ENCODE data around the gene ELAVL3. TPM values are rescaled to one million over a fixed set of nuclear protein-coding genes. Genes with fewer than 3 reads are reported as not detected.

Gene ELAVL3
- total and polyA plus RNA-seq, 2 of the 4 experiments (the other 2 are of a cell fraction) = not detected

DNA sequence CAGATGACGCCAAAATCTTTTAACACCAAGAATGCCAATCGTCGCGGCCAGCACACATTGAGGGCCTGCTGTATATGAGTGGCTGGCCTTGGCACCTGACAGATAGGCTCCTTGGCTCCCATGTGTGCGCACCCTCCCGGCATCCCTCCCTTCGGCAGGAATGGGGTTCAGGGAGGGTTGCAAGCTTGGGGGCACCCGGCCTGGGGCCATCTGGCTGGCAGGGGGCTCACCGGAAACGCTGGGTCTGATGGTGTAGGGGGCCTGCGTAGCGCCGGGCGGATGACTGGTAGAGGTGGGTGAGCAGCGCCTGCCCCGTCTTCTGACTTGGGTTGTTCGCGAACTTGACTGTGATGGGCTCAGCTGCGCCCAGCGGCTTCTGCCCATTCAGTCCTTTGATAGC, 23.0 kb downstream of the ELAVL3 start:
- in situ Hi-C loops (cut with MboI; ENCODE audit: low sequenced_read_pairs) (no loop called here), intact Hi-C loops (cut with micrococcal nuclease) (no loop called here), dilution Hi-C loops (cut with HindIII; ENCODE audit: low sequenced_read_pairs, unreplicated experiment) (no loop called here)
- Histone ChIP-seq H3K56ac (ENCODE audit: extremely low read depth, insufficient read depth, low read length) (no peak overlapping the region), H3K9me3 (ENCODE audit: control insufficient read depth, insufficient read depth, low read length) (no peaks in the 10 kb centered on the region), H2BK20ac (ENCODE audit: low read depth, low read length) (no peak overlapping the region), H2AK9ac (replicated peaks; ENCODE audit: low read depth, low read length, poor library complexity) (no peak overlapping the region), H3K9me1 (ENCODE audit: insufficient read depth, low read length) (no peaks in the 10 kb centered on the region), H4K20me1 (ENCODE audit: insufficient read depth, low read length) (no peaks in the 10 kb centered on the region), H2AFZ (replicated peaks; ENCODE audit: low read length, poor library complexity) (no peak overlapping the region), H2BK5ac (ENCODE audit: low read depth, low read length, poor library complexity, severe bottlenecking) (no peak overlapping the region), H3K14ac (replicated peaks; ENCODE audit: low read depth, low read length) (no peak overlapping the region), H2BK120ac (ENCODE audit: low read depth, low read length) (no peak overlapping the region), H4K91ac (ENCODE audit: insufficient read depth, low read depth, low read length) (no peak overlapping the region), H3K4ac (ENCODE audit: low read depth, low read length) (no peak overlapping the region), H3K4me3 (ENCODE audit: insufficient read depth, low read depth, low read length) (no peak overlapping the region), H4K5ac (ENCODE audit: low read depth, low read length) (no peak overlapping the region), H3K36me3 (ENCODE audit: control insufficient read depth, insufficient read depth, low read length) (no peaks in the 10 kb centered on the region), H3K18ac (ENCODE audit: low read depth, low read length) (no peak overlapping the region), H2AK5ac (ENCODE audit: low read depth, low read length) (no peak overlapping the region), H3K4me2 (ENCODE audit: low read depth, low read length) (no peak overlapping the region), H3K27me3 (ENCODE audit: control insufficient read depth, insufficient read depth, low read length) (no peaks in the 10 kb centered on the region; the same call in 1 of the 2 replicates), H3K9ac (ENCODE audit: low read depth, low read length) (no peak overlapping the region), H3K79me1 (ENCODE audit: low read depth in 1 of 2, low read length in 2 of 2) (no peaks in the 10 kb centered on the region), H3K27ac (ENCODE audit: insufficient read depth, low read length) (no peak overlapping the region), H4K8ac (ENCODE audit: low read depth in 2 of 2, low read length in 2 of 2) (no peak overlapping the region), H2BK15ac (ENCODE audit: low read depth, low read length) (no peak overlapping the region), H3K23ac (ENCODE audit: low read depth, low read length) (no peak overlapping the region), H3K4me1 (ENCODE audit: control insufficient read depth, insufficient read depth, low read length) (no peaks in the 10 kb centered on the region)
- no peak for TF ChIP-seq POLR2A (IDR thresholded peaks at IDR 0.05; ENCODE audit: low read depth, low read length)
- TF ChIP-seq MAZ (IDR thresholded peaks at IDR 0.05; ENCODE audit: borderline replicate concordance, low read depth, low read length) = no peak
- TF ChIP-seq BHLHE40 (IDR thresholded peaks at IDR 0.05; ENCODE audit: low read depth, low read length) = no peak
- TF ChIP-seq CEBPB (IDR thresholded peaks at IDR 0.05; ENCODE audit: low read depth, low read length) = no peak
- no peak for TF ChIP-seq RCOR1 (IDR thresholded peaks at IDR 0.05; ENCODE audit: insufficient replicate concordance, low read length)
- TF ChIP-seq, protein P1, sequence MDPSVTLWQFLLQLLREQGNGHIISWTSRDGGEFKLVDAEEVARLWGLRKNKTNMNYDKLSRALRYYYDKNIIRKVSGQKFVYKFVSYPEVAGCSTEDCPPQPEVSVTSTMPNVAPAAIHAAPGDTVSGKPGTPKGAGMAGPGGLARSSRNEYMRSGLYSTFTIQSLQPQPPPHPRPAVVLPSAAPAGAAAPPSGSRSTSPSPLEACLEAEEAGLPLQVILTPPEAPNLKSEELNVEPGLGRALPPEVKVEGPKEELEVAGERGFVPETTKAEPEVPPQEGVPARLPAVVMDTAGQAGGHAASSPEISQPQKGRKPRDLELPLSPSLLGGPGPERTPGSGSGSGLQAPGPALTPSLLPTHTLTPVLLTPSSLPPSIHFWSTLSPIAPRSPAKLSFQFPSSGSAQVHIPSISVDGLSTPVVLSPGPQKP (IDR thresholded peaks at IDR 0.05; ENCODE audit: borderline replicate concordance, low read depth, low read length) = no peak
- no peak for TF ChIP-seq MXI1 (IDR thresholded peaks at IDR 0.05; ENCODE audit: borderline replicate concordance, low read depth, low read length)
- no peak for TF ChIP-seq MAFK (IDR thresholded peaks at IDR 0.05; ENCODE audit: low read depth, low read length)
- TF ChIP-seq, protein P2, sequence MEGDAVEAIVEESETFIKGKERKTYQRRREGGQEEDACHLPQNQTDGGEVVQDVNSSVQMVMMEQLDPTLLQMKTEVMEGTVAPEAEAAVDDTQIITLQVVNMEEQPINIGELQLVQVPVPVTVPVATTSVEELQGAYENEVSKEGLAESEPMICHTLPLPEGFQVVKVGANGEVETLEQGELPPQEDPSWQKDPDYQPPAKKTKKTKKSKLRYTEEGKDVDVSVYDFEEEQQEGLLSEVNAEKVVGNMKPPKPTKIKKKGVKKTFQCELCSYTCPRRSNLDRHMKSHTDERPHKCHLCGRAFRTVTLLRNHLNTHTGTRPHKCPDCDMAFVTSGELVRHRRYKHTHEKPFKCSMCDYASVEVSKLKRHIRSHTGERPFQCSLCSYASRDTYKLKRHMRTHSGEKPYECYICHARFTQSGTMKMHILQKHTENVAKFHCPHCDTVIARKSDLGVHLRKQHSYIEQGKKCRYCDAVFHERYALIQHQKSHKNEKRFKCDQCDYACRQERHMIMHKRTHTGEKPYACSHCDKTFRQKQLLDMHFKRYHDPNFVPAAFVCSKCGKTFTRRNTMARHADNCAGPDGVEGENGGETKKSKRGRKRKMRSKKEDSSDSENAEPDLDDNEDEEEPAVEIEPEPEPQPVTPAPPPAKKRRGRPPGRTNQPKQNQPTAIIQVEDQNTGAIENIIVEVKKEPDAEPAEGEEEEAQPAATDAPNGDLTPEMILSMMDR (conservative IDR thresholded peaks at IDR 0.05; ENCODE audit: low read depth, low read length) = no peak
- no peak for TF ChIP-seq CHD1 (IDR thresholded peaks at IDR 0.05; ENCODE audit: low read depth, low read length)
- no peak for TF ChIP-seq RAD21 (IDR thresholded peaks at IDR 0.05; ENCODE audit: low read length)
- TF ChIP-seq NFE2L2 (IDR thresholded peaks at IDR 0.05; ENCODE audit: low read depth, low read length) = no peak
- no peak for TF ChIP-seq RFX5 (IDR thresholded peaks at IDR 0.05; ENCODE audit: low read depth, low read length)
- TF ChIP-seq, protein P3, sequence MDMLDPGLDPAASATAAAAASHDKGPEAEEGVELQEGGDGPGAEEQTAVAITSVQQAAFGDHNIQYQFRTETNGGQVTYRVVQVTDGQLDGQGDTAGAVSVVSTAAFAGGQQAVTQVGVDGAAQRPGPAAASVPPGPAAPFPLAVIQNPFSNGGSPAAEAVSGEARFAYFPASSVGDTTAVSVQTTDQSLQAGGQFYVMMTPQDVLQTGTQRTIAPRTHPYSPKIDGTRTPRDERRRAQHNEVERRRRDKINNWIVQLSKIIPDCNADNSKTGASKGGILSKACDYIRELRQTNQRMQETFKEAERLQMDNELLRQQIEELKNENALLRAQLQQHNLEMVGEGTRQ (IDR thresholded peaks at IDR 0.05; ENCODE audit: low read depth, low read length) = no peak
- no peak for TF ChIP-seq FOS (IDR thresholded peaks at IDR 0.05; ENCODE audit: low read depth, low read length)
- no peak for TF ChIP-seq SMC3 (IDR thresholded peaks at IDR 0.05; ENCODE audit: low read depth, low read length)
- CTCF ChIA-PET = no interaction called here
- DNase-seq (no peak), ATAC-seq (ENCODE audit: low read depth) (no peak)
- POLR2A ChIA-PET (ENCODE audit: unreplicated experiment) = no interaction called here
- 83% methylated on average over 10 of the region's 20 CpGs; no CpG with 5 or more reads in 1 of the 2 experiments for WGBS, 2 experiments (ENCODE audit: extremely low coverage in 2 of 2, insufficient read length in 1 of 2)
- no TSS peak for BruUV-seq (replicated peaks)
